Body of pancreas (tissue), 4 donors: ENCODE data around the gene MED13L.

Source experiments
- POLR2A ChIP-seq, 3 donors: fragments of 450-650 bp; IDR thresholded peaks; one replicate each; pipeline ENCODE4 v1.6.1; 2016; ENCODE audit warnings: antibody characterized with exemption in 3 of 3, mild to moderate bottlenecking in 2 of 3
- TF ChIP-seq, protein P1 (sequence below), 7 experiments: fragments of 450-650 bp in 4 of 7; fragments of 200-600 bp in 3 of 7; sonication (generic) in 3 of 7; IDR thresholded peaks; one replicate each; pipeline ENCODE4 v1.5.1; 2016 to 2019; ENCODE audit warnings: antibody characterized with exemption in 7 of 7

GRCh38 chr12:116009805-116010204 is 267.7 kb downstream of the MED13L start:
- TF ChIP-seq, protein P1, sequence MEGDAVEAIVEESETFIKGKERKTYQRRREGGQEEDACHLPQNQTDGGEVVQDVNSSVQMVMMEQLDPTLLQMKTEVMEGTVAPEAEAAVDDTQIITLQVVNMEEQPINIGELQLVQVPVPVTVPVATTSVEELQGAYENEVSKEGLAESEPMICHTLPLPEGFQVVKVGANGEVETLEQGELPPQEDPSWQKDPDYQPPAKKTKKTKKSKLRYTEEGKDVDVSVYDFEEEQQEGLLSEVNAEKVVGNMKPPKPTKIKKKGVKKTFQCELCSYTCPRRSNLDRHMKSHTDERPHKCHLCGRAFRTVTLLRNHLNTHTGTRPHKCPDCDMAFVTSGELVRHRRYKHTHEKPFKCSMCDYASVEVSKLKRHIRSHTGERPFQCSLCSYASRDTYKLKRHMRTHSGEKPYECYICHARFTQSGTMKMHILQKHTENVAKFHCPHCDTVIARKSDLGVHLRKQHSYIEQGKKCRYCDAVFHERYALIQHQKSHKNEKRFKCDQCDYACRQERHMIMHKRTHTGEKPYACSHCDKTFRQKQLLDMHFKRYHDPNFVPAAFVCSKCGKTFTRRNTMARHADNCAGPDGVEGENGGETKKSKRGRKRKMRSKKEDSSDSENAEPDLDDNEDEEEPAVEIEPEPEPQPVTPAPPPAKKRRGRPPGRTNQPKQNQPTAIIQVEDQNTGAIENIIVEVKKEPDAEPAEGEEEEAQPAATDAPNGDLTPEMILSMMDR (IDR thresholded peaks at IDR 0.05) = peak in 1 of 7 experiments; percentile 5
- TF ChIP-seq POLR2A (IDR thresholded peaks at IDR 0.05) = no peak
